ENCODE data around the gene RUNX1.

- TF ChIP-seq POLR2A (IDR thresholded peaks at IDR 0.05; ENCODE audit: low read depth, low read length) (no peak), CTCF (IDR thresholded peaks at IDR 0.05; ENCODE audit: extremely low read depth in 1 of 2, insufficient read depth in 1 of 2, low read depth in 1 of 2, low read length in 2 of 2) (no peak), POLR2AphosphoS5 (IDR thresholded peaks at IDR 0.05; ENCODE audit: insufficient read depth, low read depth, low read length) (no peak), EZH2 (IDR thresholded peaks at IDR 0.05; ENCODE audit: borderline replicate concordance, low read depth, low read length, severe bottlenecking) (no peak), JUN (IDR thresholded peaks at IDR 0.05; ENCODE audit: borderline replicate concordance, insufficient read depth, insufficient read length, low read depth) (no peak), MYC (IDR thresholded peaks at IDR 0.05; ENCODE audit: low read depth, low read length) (no peak), MAX (IDR thresholded peaks at IDR 0.05; ENCODE audit: insufficient read depth, insufficient read length) (no peak), GATA2 (IDR thresholded peaks at IDR 0.05; ENCODE audit: insufficient read depth, insufficient read length, low read depth, low read length) (no peak), FOS (IDR thresholded peaks at IDR 0.05; ENCODE audit: borderline replicate concordance, insufficient read depth, low read length) (no peak)
These were observed 148.7 kb downstream of the RUNX1 start for GRCh38 chr21:34900376-34900775.

Data from endothelial cell of umbilical vein (primary cell).